Heart right ventricle (tissue), 16 donors: ENCODE measurements around the gene THSD4. TPM values are rescaled to one million over a fixed set of nuclear protein-coding genes. Genes with fewer than 3 reads are reported as not detected.
A peak's percentile ranks its signal among the peaks of the same experiment; 100 is the strongest.

ENCODE experiments used
- ATAC-seq, 8 donors: fragments of 200-7000 bp; cut with Tn5 transposase; one replicate each; pipeline ENCODE4 v1.9.1; 2020; ENCODE audit warnings: mild to moderate bottlenecking in 8 of 8, moderate library complexity in 8 of 8, moderate number of reproducible peaks in 1 of 8
- DNase-seq, 2 donors: peaks; one replicate each; pipeline ENCODE4 v3.0.0-alpha.2; 2020
- H3K27ac ChIP-seq, 10 donors: fragments of 200-600 bp; sonication (generic) in 2 of 10; one replicate each; pipeline versions ENCODE4 v1.5.0 to v1.8.0; 2020 to 2022; ENCODE audit warnings: mild to moderate bottlenecking in 3 of 10
- H3K27me3 ChIP-seq, 7 donors: fragments of 200-600 bp; one replicate each; pipeline ENCODE4 v1.8.0; 2021 to 2022; ENCODE audit warnings: mild to moderate bottlenecking in 2 of 7
- H3K36me3 ChIP-seq, 9 donors: fragments of 200-600 bp; sonication (generic) in 1 of 9; one replicate each; pipeline versions ENCODE4 v1.5.0 to v1.8.0; 2020 to 2022; ENCODE audit warnings: mild to moderate bottlenecking in 2 of 9
- H3K4me1 ChIP-seq, 9 donors: fragments of 200-600 bp; sonication (generic) in 1 of 9; one replicate each; pipeline versions ENCODE4 v1.5.0 to v1.8.0; 2020 to 2022; ENCODE audit warnings: mild to moderate bottlenecking in 4 of 9
- H3K4me3 ChIP-seq, 10 donors: fragments of 200-600 bp; sonication (generic) in 2 of 10; one replicate each; pipeline versions ENCODE4 v1.5.0 to v1.8.0; 2020 to 2022; ENCODE audit warnings: mild to moderate bottlenecking in 7 of 10, moderate library complexity in 2 of 10
- H3K9me3 ChIP-seq, 11 donors: fragments of 200-600 bp in 10 of 11; sonication (generic) in 2 of 11; one replicate each; pipeline versions ENCODE4 v1.5.0 to v1.8.0; 2013 to 2022; ENCODE audit warnings: mild to moderate bottlenecking in 2 of 11, control low read depth in 1 of 11, moderate library complexity in 1 of 11
- CTCF ChIP-seq, 9 donors: fragments of 200-600 bp; sonication (generic) in 2 of 9; IDR thresholded peaks; one replicate each; pipeline versions ENCODE4 v1.5.0 to v1.8.0; 2021 to 2022; ENCODE audit warnings: antibody characterized with exemption in 9 of 9, mild to moderate bottlenecking in 5 of 9, moderate library complexity in 1 of 9
- WGBS, 2 donors: extraction: QIAGEN DNeasy Blood & Tissue Kit; methylation state at CpG; one replicate each; pipeline ENCODE4 v1.1.7; 2013; ENCODE audit warnings: inconsistent platforms in 1 of 2; 5-methylcytosine and 5-hydroxymethylcytosine counted together
- intact Hi-C, 10 donors: fragments of 100-400 bp; cut with DNase I; formaldehyde crosslinking; loops; one replicate each; pipeline versions ENCODE4 v1.11.1 to v1.14.2; 2022
- polyA plus RNA-seq, 2 donors: library from polyadenylated mRNA; stranded (reverse); fragments of 200-250 nt; gene quantifications; one replicate each; pipeline ENCODE4 v1.2.3, GENCODE V29; 2013
- total RNA-seq, 10 donors: library from RNA; stranded (reverse); fragmentation: NEBNext Ultra II Directional in 3 of 10; extraction: Animal tissue kit (Norgen Biotek cat#: 25700) in 3 of 10; gene quantifications; one replicate each; pipeline versions ENCODE4 v1.2.1 to v1.2.4, GENCODE V29; 2021 to 2023
- donor health status: Arrhythmogenic right ventricular cardiomyopathy.
- donor health status: ischemic (EF 13 %, LVEDD 7.1; RV severe dilation, severe dysfunction).
- donor health status: healthy with polysubstance abuse.
- donor health status: DM: no; HTN: yes; CAD: no.
- donor health status: DM: no; HTN: no; CAD: no.
- donor health status: ischemic (EF 25% LVEDD 6.9; RV normal size, moderate dysfunction).
- donor health status: ischemic (EF 25% LVEDD 5.7; RV mildly dilated, moderate dysfunction).
- donor health status: healthy.
- donor health status: DM: yes; HTN: yes; CAD: no.
- donor health status: Ischemic cardiomyopathy.
- donor health status: ischemic (EF 35%, LVEDD 5.7; RV mildly dilated, moderate dysfunction).
- donor health status: nonischemic (EF 11% LVEDD 7.7; RV severe dilation, severe dysfunction).
- donor health status: DM: yes; HTN: yes; CAD: no.
- donor health status: PGD.
- donor health status: ischemic (EF 29% LVEDD 5.4; RV normal size, mild dysfunction).
- donor health status: nonischemic (EF 23%, LVEDD 6.1; RV moderate dilation, normal function).

THSD4 gene
- total and polyA plus RNA-seq, 12 donors, result 20.8 to 212 (median 139) TPM

- WGBS, 2 donors, result 89 to 95% methylated on average over 3 of the region's 3 CpGs
- no peak for ATAC-seq
Observed at GRCh38 chr15:71197620-71198019, 82.3 kb downstream of the THSD4 start.

GRCh38 chr15:71198846-71199245 is 83.6 kb downstream of the THSD4 start:
- Histone ChIP-seq H3K4me3 (no peak overlapping the region), H3K36me3 (no peaks in the 10 kb centered on the region), H3K27me3 (no peaks in the 10 kb centered on the region), H3K4me1 (peaks cover 3 to 49% (median 22%) of the 10 kb centered on the region in 9 donors), H3K9me3 (no peaks in the 10 kb centered on the region), H3K27ac (peak overlapping the region in 9 of 10 donors; percentile 2 to 73 (median 50))
- DNase-seq (no peak), ATAC-seq (peak; percentile 40 to 78 (median 58))
- TF ChIP-seq CTCF (IDR thresholded peaks at IDR 0.05), result no peak
- intact Hi-C loops, result loop anchor here in 1 of 10 donors (5.0 kb wide), 1 partner anchor 297 kb away; no protein-coding TSS in a partner anchor
- WGBS, 2 donors, result 57 to 60% methylated on average over 3 of the region's 3 CpGs

More at GRCh38 chr15:71197620-71198019, 82.3 kb downstream of the THSD4 start:
- Histone ChIP-seq H3K4me1 (peaks cover 0 to 39% (median 16%) of the 10 kb centered on the region in 9 donors), H3K36me3 (no peaks in the 10 kb centered on the region), H3K27me3 (no peaks in the 10 kb centered on the region), H3K4me3 (no peak overlapping the region), H3K27ac (peak overlapping the region in 1 of 10 donors; percentile 73), H3K9me3 (no peaks in the 10 kb centered on the region)
- no peak for TF ChIP-seq CTCF (IDR thresholded peaks at IDR 0.05)
- DNase-seq, result no peak
- intact Hi-C loops, result loop anchor here in 1 of 10 donors (5.0 kb wide), 1 partner anchor 295 kb away; no protein-coding TSS in a partner anchor

GRCh38 chr15:71199384-71200351 is 84.4 kb downstream of the THSD4 start:
- peaks cover 3 to 57% (median 22%) of the 10 kb centered on the region in 9 donors for H3K4me1 ChIP-seq
- no peak overlapping the region for H3K4me3 ChIP-seq
- ATAC-seq (peak in 7 of 8 donors; percentile 8 to 71 (median 21)), DNase-seq (no peak)
- H3K27me3 ChIP-seq, result no peaks in the 10 kb centered on the region
- H3K36me3 ChIP-seq, result no peaks in the 10 kb centered on the region
- TF ChIP-seq CTCF (IDR thresholded peaks at IDR 0.05), result no peak
- peak overlapping the region in 1 of 10 donors; percentile 31 for H3K27ac ChIP-seq
- intact Hi-C loops, result loop anchor here in 1 of 10 donors (5.0 kb wide), 1 partner anchor 297 kb away; no protein-coding TSS in a partner anchor
- no peaks in the 10 kb centered on the region for H3K9me3 ChIP-seq
- WGBS, 2 donors, result 62 to 66% methylated on average over 6 of the region's 6 CpGs

GRCh38 chr15:71201477-71201876 is 86.2 kb downstream of the THSD4 start:
- intact Hi-C loops, result no loop called here

More at GRCh38 chr15:71201477-71201876, 86.2 kb downstream of the THSD4 start:
- ATAC-seq (peak in 1 of 8 donors; percentile 21), DNase-seq (no peak)
- TF ChIP-seq CTCF (IDR thresholded peaks at IDR 0.05), result no peak
- peaks cover 3 to 66% (median 25%) of the 10 kb centered on the region in 9 donors for H3K4me1 ChIP-seq
- no peak overlapping the region for H3K4me3 ChIP-seq
- peak overlapping the region in 6 of 10 donors; percentile 7 to 53 (median 44) for H3K27ac ChIP-seq
- H3K9me3 ChIP-seq, result no peaks in the 10 kb centered on the region
- H3K36me3 ChIP-seq, result no peaks in the 10 kb centered on the region
- 43 to 56% methylated on average over 9 of the region's 9 CpGs for WGBS, 2 donors
- no peaks in the 10 kb centered on the region for H3K27me3 ChIP-seq
